ENCODE data around the gene DTNB. TPM values are rescaled to one million over a fixed set of nuclear protein-coding genes. Genes with fewer than 3 reads are reported as not detected.

Gene DTNB
- total and polyA plus RNA-seq, 2 donors (not counting 1 experiment from before 2014, with no cell fraction given) = 5.1 to 5.4 TPM

GRCh38 chr2:25714740-25715139 lies 41.4 kb upstream of the DTNB start:
- Histone ChIP-seq H3K9ac (ENCODE audit: insufficient read depth, low read length) (no peak overlapping the region), H3K4me1 (ENCODE audit: control insufficient read depth, extremely low read depth, insufficient read depth, low read length) (no peaks in the 10 kb centered on the region), H3K4me2 (ENCODE audit: extremely low read depth, insufficient read depth, low read length) (no peak overlapping the region), H2AFZ (ENCODE audit: low read length) (no peak overlapping the region), H3K79me2 (ENCODE audit: control insufficient read depth, insufficient read depth, low read length) (no peaks in the 10 kb centered on the region), H3K4me3 (replicated peaks in 1 of 4; ENCODE audit: control extremely low read depth in 1 of 4, insufficient read depth in 1 of 4, low read depth in 3 of 4, low read length in 4 of 4) (no peak overlapping the region), H3K36me3 (ENCODE audit: control insufficient read depth, insufficient read depth, low read length) (no peaks in the 10 kb centered on the region), H4K20me1 (ENCODE audit: control insufficient read depth, extremely low read depth, insufficient read depth, low read length) (no peaks in the 10 kb centered on the region), H3K27me3 (ENCODE audit: control insufficient read depth, insufficient read depth, low read length) (peaks cover 3% of the 10 kb centered on the region), H3K9me3 (ENCODE audit: control insufficient read depth, insufficient read depth, low read depth, low read length) (no peaks in the 10 kb centered on the region), H3K27ac (ENCODE audit: insufficient read depth, low read length) (no peak overlapping the region)
- TF ChIP-seq CTCF (conservative IDR thresholded peaks at IDR 0.05 in 1 of 2, IDR thresholded peaks at IDR 0.05 in 1 of 2; ENCODE audit: low read depth in 1 of 2, low read length in 2 of 2) = no peak
- TF ChIP-seq EZH2 (IDR thresholded peaks at IDR 0.05; ENCODE audit: low read length, missing control alignments) = no peak
- no peak for DNase-seq (ENCODE audit: low read depth in 2 of 2)

- DNase-seq (ENCODE audit: low read depth in 2 of 2) = no peak
- no peaks in the 10 kb centered on the region for H3K4me1 ChIP-seq (ENCODE audit: control insufficient read depth, extremely low read depth, insufficient read depth, low read length)
- peaks cover 3% of the 10 kb centered on the region for H3K27me3 ChIP-seq (ENCODE audit: control insufficient read depth, insufficient read depth, low read length)
- H3K79me2 ChIP-seq (ENCODE audit: control insufficient read depth, insufficient read depth, low read length) = no peaks in the 10 kb centered on the region
- H3K9ac ChIP-seq (ENCODE audit: insufficient read depth, low read length) = no peak overlapping the region
- no peak overlapping the region for H2AFZ ChIP-seq (ENCODE audit: low read length)
- no peak overlapping the region for H3K4me3 ChIP-seq (replicated peaks in 1 of 4; ENCODE audit: control extremely low read depth in 1 of 4, insufficient read depth in 1 of 4, low read depth in 3 of 4, low read length in 4 of 4)
- H3K9me3 ChIP-seq (ENCODE audit: control insufficient read depth, insufficient read depth, low read depth, low read length) = no peaks in the 10 kb centered on the region
- no peaks in the 10 kb centered on the region for H3K36me3 ChIP-seq (ENCODE audit: control insufficient read depth, insufficient read depth, low read length)
- TF ChIP-seq EZH2 (IDR thresholded peaks at IDR 0.05; ENCODE audit: low read length, missing control alignments) (no peak), CTCF (conservative IDR thresholded peaks at IDR 0.05 in 1 of 2, IDR thresholded peaks at IDR 0.05 in 1 of 2; ENCODE audit: low read depth in 1 of 2, low read length in 2 of 2) (no peak)
- no peak overlapping the region for H3K4me2 ChIP-seq (ENCODE audit: extremely low read depth, insufficient read depth, low read length)
- H4K20me1 ChIP-seq (ENCODE audit: control insufficient read depth, extremely low read depth, insufficient read depth, low read length) = no peaks in the 10 kb centered on the region
- H3K27ac ChIP-seq (ENCODE audit: insufficient read depth, low read length) = no peak overlapping the region
Measured at GRCh38 chr2:25712455-25712854, 39.1 kb upstream of the DTNB start.

GRCh38 chr2:25711675-25712354 lies 38.4 kb upstream of the DTNB start:
- H2AFZ ChIP-seq (ENCODE audit: low read length) = no peak overlapping the region
- H3K4me3 ChIP-seq (replicated peaks in 1 of 4; ENCODE audit: control extremely low read depth in 1 of 4, insufficient read depth in 1 of 4, low read depth in 3 of 4, low read length in 4 of 4) = peak overlapping the region in 1 of 4 experiments; percentile 32
- H3K27ac ChIP-seq (ENCODE audit: insufficient read depth, low read length) = no peak overlapping the region
- no peaks in the 10 kb centered on the region for H3K79me2 ChIP-seq (ENCODE audit: control insufficient read depth, insufficient read depth, low read length)
- no peaks in the 10 kb centered on the region for H3K4me1 ChIP-seq (ENCODE audit: control insufficient read depth, extremely low read depth, insufficient read depth, low read length)
- DNase-seq (ENCODE audit: low read depth in 2 of 2) = no peak
- H3K9me3 ChIP-seq (ENCODE audit: control insufficient read depth, insufficient read depth, low read depth, low read length) = no peaks in the 10 kb centered on the region
- peaks cover 3% of the 10 kb centered on the region for H3K27me3 ChIP-seq (ENCODE audit: control insufficient read depth, insufficient read depth, low read length)
- H3K9ac ChIP-seq (ENCODE audit: insufficient read depth, low read length) = no peak overlapping the region
- TF ChIP-seq CTCF (conservative IDR thresholded peaks at IDR 0.05 in 1 of 2, IDR thresholded peaks at IDR 0.05 in 1 of 2; ENCODE audit: low read depth in 1 of 2, low read length in 2 of 2) (no peak), EZH2 (IDR thresholded peaks at IDR 0.05; ENCODE audit: low read length, missing control alignments) (no peak)
- H4K20me1 ChIP-seq (ENCODE audit: control insufficient read depth, extremely low read depth, insufficient read depth, low read length) = no peaks in the 10 kb centered on the region
- H3K36me3 ChIP-seq (ENCODE audit: control insufficient read depth, insufficient read depth, low read length) = no peaks in the 10 kb centered on the region
- peak overlapping the region; percentile 64 for H3K4me2 ChIP-seq (ENCODE audit: extremely low read depth, insufficient read depth, low read length)

Measured in fibroblast of lung (primary cell).